ENCODE results near the gene RBM45.
A peak's percentile ranks its signal among the peaks of the same experiment; 100 is the strongest.
"Not testable (repeated sequence)": the region's sequence is repeated elsewhere in the genome, so short reads cannot be mapped to it uniquely, and the experiment has no call there.

The RBM45 gene

DNA sequence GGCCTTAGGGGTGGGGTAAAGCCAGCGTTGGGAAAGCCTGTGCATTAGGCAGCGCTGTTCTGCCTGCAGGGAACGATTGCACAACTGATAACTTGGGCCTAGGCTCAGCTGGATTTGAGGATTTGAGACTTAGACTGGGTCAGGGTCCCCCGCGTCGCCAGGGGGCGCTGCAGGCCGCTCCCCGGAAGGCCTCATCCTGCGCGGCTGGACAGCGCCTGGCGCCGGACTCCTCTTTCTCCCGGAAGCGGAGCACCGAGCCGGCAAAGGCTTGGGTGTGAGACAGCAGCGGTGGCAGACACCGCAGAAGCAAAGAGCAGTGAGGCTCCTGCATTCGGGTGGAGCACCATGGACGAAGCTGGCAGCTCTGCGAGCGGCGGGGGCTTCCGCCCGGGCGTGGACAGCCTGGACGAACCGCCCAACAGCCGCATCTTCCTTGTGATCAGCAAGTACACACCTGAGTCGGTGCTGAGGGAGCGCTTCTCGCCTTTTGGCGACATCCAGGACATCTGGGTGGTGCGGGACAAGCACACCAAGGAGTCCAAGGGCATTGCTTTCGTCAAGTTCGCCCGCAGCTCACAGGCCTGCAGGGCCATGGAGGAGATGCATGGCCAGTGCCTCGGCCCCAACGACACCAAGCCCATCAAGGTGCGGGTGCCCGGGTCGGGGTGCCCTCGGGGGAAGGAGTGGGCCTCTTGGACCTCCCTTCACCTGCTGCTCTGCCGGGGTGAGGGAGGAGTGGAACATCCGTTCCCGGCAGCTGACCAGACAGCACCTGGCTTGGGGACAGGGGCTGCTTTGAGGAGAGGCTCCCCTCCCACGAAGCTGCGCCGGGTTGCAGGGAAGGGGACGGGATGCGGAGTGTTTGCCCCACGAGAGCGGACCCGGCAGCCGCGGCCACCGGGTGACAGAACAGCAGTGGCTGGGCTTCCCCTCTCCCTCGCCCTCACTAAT, at the start of gene RBM45:
RBM45 (plus strand) TSS at position 236 of the 951 bp plus-strand sequence; CDS start at position 346, 110 bp downstream.
- DNase-seq: peak; percentile 94
- in situ Hi-C loops (cut with HindIII; ENCODE audit: low pct_ligation_motif_present, low pct_unique_long_range_greater_than_20kb, low sequenced_read_pairs): no loop called here

DNA sequence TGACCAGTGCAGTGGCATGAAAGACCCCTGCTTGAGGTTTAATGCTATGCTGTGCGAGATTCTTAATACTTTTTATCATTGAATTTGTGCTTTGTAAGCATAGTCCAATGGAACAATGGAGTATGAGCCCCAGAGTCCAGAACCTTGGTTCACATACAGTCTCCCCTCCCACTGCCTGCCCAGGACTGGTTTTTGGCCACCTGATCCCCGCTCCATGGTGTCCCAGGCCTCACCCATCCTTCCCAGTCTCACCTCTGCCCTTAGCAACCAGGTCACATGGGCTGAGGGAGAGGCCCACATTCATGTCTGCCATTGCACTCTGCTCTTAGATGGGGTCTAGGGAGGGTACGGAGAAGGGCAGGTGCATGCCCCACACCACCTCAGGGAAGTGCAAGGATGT, 45.9 kb upstream of the RBM45 start:
- in situ Hi-C loops (cut with HindIII; ENCODE audit: low pct_ligation_motif_present, low pct_unique_long_range_greater_than_20kb, low sequenced_read_pairs): no loop called here
- DNase-seq: no peak

DNA sequence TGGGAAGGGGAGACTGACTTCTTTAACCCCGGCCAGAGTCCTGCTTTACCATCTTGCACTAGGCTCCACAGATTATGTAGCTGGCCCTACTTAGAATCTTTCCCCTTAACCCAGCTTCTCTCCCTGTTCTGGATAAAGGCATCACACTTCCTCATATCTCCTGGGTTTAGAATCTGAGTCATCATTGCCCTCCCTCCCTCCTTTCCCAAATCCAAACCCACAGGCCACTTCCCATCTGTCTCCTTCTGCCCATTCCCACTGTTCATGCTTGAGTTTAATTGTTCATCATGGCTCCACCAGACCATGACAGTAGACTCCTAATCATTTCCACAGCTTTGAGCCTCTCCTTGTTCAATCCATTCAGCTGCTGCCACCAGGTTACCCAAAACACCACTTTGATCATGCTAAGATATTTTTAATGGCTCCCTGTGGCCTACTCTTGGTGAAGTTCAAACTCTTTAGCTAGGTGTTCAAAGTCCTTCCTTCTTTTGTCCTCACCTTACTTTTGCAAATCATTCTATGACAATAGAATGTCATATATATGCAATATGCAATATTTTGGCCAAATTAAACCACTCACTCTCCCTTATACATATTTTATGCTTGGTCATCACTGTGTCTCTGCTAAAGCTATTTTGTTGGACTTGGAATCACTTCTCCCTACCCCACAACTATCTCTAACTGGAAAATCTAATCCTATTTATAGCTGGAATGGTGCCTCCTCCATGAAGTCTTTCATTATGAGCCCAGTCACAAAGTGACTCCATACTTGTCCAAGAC, 45.2 kb upstream of the RBM45 start:
- peak; percentile 72 for DNase-seq
- in situ Hi-C loops (cut with HindIII; ENCODE audit: low pct_ligation_motif_present, low pct_unique_long_range_greater_than_20kb, low sequenced_read_pairs): no loop called here

DNA sequence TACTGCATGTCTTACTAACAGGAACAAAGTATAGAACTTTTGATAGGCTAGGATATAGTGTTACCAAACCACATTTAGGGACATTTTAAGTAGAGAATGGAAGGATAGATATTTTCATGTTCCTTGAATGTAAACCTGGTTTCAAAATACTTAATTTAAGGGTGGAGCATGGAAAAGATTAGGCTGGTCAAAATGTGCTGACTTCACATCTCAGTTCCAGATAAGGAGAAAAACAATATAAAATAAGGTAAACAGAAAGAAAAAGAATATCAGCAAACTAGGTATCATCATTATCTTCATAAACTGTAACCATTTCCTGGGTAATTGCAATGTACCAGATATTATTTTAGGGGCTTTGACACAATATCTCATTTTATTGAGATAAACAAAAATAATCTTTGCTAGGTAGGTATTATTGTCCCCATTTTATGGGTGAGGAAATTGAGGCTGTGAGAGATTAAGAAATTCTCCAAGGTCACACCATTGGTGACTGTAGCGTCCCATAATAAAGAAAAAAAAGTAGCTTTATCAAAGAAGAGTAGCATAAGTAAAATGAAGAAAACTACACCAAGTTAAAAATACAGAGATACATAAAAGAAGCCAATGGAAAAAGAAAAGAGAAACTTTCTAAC, 43.3 kb upstream of the RBM45 start:
- no peak for DNase-seq
- in situ Hi-C loops (cut with HindIII; ENCODE audit: low pct_ligation_motif_present, low pct_unique_long_range_greater_than_20kb, low sequenced_read_pairs): no loop called here

GRCh38 chr2:178069551-178069950, 42.7 kb upstream of the RBM45 start:
- peak; percentile 74 for DNase-seq
- in situ Hi-C loops (cut with HindIII; ENCODE audit: low pct_ligation_motif_present, low pct_unique_long_range_greater_than_20kb, low sequenced_read_pairs): no loop called here

- in situ Hi-C loops (cut with HindIII; ENCODE audit: low pct_ligation_motif_present, low pct_unique_long_range_greater_than_20kb, low sequenced_read_pairs): no loop called here
- DNase-seq: peak; percentile 59
Measured at GRCh38 chr2:178070824-178071223, 41.4 kb upstream of the RBM45 start.

GRCh38 chr2:178072000-178072382, 40.2 kb upstream of the RBM45 start:
- no peak for DNase-seq
- in situ Hi-C loops (cut with HindIII; ENCODE audit: low pct_ligation_motif_present, low pct_unique_long_range_greater_than_20kb, low sequenced_read_pairs): no loop called here

DNA sequence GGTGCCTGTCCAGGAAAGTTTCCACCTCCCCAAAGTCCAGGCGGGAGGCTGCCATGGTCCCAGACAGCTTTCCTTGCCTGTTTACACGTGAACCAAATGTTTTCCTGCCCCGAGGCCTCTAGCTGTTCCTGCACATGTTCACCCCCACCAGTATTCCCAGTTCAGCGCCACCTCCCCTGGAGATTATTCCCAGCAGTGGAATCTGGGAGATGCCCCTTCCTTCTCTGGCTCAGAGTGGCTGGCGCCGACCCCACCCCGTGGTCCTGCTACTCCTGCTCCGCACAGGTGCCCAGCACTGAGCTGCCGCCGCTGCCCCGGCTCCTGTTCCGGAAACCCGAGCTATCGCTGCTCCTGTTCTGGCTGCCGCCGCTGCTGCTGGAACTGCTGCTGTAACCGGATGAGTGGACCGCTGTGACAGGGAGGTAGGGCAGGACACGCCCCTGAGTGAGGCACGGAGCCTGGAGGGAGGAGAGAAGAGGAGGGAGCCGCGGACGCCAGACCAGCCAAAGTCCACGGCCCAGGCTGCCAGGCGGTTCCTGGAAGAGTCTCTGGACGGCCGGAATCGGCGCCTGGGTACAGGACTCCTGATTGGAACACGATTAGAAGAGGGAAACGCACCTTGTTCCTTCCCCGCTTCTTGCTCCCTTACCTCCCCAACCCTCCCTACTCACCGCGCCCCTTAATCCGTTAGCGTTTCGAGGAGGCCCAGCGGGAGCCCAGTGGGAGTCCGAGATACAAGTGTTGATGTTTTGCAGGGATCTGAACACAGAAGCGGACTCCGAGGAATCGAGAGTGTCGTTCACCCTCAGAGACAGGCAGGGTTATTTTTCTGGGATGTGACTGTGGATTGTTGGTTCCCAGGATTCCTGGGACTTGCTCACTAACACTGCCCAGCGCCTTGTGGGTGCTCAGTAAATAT, 39.6 kb upstream of the RBM45 start, which contains the start of gene PDE11A:
PDE11A (minus strand) TSS at position 395 of the 919 bp plus-strand sequence; CDS start at position 55, 340 bp downstream.
- in situ Hi-C loops (cut with HindIII; ENCODE audit: low pct_ligation_motif_present, low pct_unique_long_range_greater_than_20kb, low sequenced_read_pairs): no loop called here
- DNase-seq: peak; percentile 94

- DNase-seq: peak; percentile 25
- in situ Hi-C loops (cut with HindIII; ENCODE audit: low pct_ligation_motif_present, low pct_unique_long_range_greater_than_20kb, low sequenced_read_pairs): no loop called here
Measured at GRCh38 chr2:178074123-178075005, 37.9 kb upstream of the RBM45 start.

DNA sequence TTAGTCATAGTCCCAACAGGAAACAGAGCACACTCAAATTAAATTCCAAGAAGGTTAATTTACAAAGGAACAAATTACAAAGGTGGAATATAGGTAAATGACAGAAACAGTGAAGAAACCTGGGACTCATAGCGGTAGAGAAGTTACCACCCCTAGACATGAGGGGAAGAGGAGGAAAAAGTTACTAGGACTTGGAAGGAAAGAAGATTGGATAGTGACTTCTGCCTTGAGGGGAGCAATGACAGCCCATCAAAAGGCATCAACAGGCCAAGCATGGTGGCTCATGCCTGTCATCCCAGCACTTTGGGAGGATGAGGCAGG, 37.3 kb upstream of the RBM45 start:
- no peak for DNase-seq
- in situ Hi-C loops (cut with HindIII; ENCODE audit: low pct_ligation_motif_present, low pct_unique_long_range_greater_than_20kb, low sequenced_read_pairs): no loop called here

DNA sequence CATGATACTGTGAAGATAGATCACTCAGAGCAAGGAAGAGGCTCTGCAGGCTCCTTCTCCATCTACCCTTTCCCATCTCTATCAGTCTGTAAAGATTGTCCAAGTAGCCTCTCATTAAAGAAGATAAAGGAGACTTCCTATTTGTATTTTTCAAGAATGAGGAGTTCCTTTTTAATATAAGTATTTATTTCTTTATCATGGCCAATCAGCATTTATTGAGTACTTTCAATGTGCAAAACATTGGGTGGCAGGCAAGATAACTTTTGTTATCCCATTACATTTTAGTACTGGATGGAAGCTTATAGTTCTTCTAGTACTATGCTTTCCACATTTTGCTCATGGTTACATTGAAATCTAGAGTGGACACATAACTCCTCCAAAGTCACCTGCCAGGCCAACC, 36.1 kb upstream of the RBM45 start:
- in situ Hi-C loops (cut with HindIII; ENCODE audit: low pct_ligation_motif_present, low pct_unique_long_range_greater_than_20kb, low sequenced_read_pairs): no loop called here
- no peak for DNase-seq

DNA sequence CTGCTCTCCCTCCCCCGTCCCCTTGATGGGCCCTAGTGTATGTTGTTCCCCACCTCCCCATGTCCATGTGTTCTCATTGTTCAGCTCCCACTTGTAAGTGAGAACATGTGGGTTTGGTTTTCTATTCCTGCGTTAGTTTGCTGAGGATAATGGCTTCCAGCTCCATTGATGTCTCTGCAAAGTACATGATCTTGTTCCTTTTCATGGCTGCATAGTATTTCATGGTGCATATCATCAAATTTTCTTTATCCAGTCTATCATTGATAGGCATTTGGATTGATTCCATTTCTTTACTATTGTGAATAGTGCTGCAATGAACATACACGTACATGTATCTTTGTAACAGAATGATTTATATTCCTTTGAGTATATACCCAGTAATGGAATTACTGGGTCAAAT, 33.0 kb upstream of the RBM45 start:
- DNase-seq; in situ Hi-C loops (cut with HindIII; ENCODE audit: low pct_ligation_motif_present, low pct_unique_long_range_greater_than_20kb, low sequenced_read_pairs): not testable (repeated sequence)

DNA sequence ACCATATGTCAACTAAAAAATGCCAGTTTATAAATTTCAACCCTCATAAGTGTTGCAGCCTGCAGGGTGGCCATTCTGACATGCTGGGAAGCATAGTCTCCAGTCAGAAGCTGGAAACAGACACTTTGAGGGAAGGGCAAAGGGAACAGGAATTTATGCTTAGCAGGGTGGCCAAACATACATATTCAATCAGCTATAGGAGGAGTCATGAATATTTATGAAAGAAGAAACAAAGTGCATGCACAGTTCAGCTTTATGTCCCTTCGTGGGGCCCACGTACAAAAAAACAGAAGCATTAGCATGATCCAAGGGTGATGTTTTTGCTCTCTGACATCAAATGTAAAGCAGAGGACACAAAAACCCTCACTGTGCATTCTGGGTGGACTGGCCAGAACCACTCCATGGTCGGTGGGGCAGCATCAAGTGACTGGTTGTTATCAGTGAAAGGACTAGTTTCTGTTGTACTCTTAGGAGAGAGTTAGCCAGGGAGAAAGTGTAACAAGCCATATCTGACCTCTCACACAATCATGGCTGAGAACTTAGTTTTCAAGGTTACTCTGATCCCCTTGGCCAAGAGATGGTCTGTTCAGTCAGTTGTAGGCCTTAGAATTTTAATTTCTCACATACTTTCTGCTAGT, 29.7 kb upstream of the RBM45 start:
- in situ Hi-C loops (cut with HindIII; ENCODE audit: low pct_ligation_motif_present, low pct_unique_long_range_greater_than_20kb, low sequenced_read_pairs): no loop called here
- DNase-seq: no peak

DNA sequence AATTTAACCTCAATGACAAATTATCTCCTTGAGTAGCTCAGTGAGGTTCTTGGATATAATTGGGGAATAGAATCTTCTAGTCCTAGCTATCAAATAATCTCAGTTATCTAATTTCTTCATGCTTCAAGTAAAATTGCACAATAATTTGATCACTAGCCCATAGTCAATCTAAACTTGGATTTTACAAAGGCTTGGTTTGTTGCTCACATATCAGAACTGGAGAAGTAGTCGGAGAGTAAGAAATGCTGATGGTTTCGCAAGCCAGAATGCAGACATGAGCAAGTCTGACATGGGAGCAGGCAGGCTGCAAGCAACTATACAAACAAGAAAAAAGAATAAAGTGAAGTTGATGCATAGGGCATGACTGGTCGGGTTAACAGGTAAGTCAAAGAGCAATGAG, 28.0 kb upstream of the RBM45 start:
- DNase-seq: no peak
- in situ Hi-C loops (cut with HindIII; ENCODE audit: low pct_ligation_motif_present, low pct_unique_long_range_greater_than_20kb, low sequenced_read_pairs): no loop called here

GRCh38 chr2:178088774-178089270, 23.4 kb upstream of the RBM45 start:
- in situ Hi-C loops (cut with HindIII; ENCODE audit: low pct_ligation_motif_present, low pct_unique_long_range_greater_than_20kb, low sequenced_read_pairs): no loop called here

DNA sequence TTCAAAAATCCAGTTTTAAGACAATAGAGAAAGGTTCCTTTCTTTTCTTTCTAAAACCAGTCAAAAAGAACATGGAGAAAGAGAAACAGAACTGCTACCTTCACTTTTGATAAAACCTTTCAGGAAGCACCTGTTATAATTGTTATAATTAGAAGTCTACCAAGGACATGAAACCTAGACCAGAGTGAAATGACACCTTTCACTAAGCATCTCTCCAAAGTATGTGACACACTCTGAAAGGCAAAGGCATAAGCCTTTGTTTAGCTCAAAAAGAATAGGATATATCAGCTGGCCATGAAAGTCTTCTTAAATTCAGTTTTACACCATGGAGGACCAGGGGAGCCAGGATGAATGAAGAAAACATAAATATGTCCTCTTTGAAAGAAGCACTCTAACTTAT, 18.8 kb upstream of the RBM45 start:
- in situ Hi-C loops (cut with HindIII; ENCODE audit: low pct_ligation_motif_present, low pct_unique_long_range_greater_than_20kb, low sequenced_read_pairs): no loop called here

More at GRCh38 chr2:178088774-178089270, 23.4 kb upstream of the RBM45 start:
- DNase-seq: no peak

More for the DNA sequence above, 18.8 kb upstream of the RBM45 start:
- DNase-seq: no peak
